Caco-2 (cell line): Measurements from ENCODE around the gene MYO18A. TPM values are rescaled to one million over a fixed set of nuclear protein-coding genes. Genes with fewer than 3 reads are reported as not detected.

ENCODE experiments used
- BruUV-seq: library from RNA; stranded (reverse); fragments of 400-500 nt; replicated peaks from 2 replicates; lab custom pipeline; 2021; lab: Mats Ljungman, UMichigan
- CTCF ChIA-PET: fragments of 300-600 bp; sonication (Branson Sonifier 250); formaldehyde crosslinking; loops from one replicate; lab custom pipeline; 2022; ENCODE audit warnings: antibody characterized with exemption; lab: Charles Lee
- POLR2A ChIA-PET: fragments of 300-600 bp; sonication (Branson Sonifier 250); formaldehyde crosslinking; loops from one replicate; lab custom pipeline; 2022; ENCODE audit warnings: antibody characterized with exemption; lab: Charles Lee
- DNase-seq, 2 experiments: peaks; one replicate each; pipeline versions ENCODE4 v3.0.0 to v3.0.0-alpha.2; 2020 to 2022
- H3K27me3 ChIP-seq: replicated peaks from 2 replicates; pipeline ENCODE4 v1.6.0; 2011; ENCODE audit warnings: low read length; ENCODE audit not compliant: control insufficient read depth, insufficient read depth
- H3K36me3 ChIP-seq: 2 replicates; pipeline ENCODE4 v1.5.1; 2011; ENCODE audit warnings: low read length; ENCODE audit not compliant: control insufficient read depth, insufficient read depth
- H3K4me1 ChIP-seq: fragments of 250-450 bp; sonication (Bioruptor Pico); 2 replicates; pipeline ENCODE4 v1.5.1; 2020; ENCODE audit warnings: mild to moderate bottlenecking
- H3K4me3 ChIP-seq: 2 replicates; pipeline ENCODE4 v1.5.1; 2011; ENCODE audit warnings: low read depth, mild to moderate bottlenecking, control low read depth, low read length
- H3K9me3 ChIP-seq: fragments of 250-450 bp; sonication (Bioruptor Pico); 2 replicates; pipeline ENCODE4 v1.5.1; 2020; ENCODE audit warnings: mild to moderate bottlenecking, moderate library complexity
- H3K27ac Mint-ChIP-seq: one replicate; pipeline ENCODE4 v1.8.0; 2022; ENCODE audit warnings: mixed read lengths; ENCODE audit not compliant: unreplicated experiment
- H3K27me3 Mint-ChIP-seq: one replicate; pipeline ENCODE4 v1.8.0; 2022; ENCODE audit warnings: mixed read lengths; ENCODE audit not compliant: insufficient read depth, unreplicated experiment
- H3K36me3 Mint-ChIP-seq: one replicate; pipeline ENCODE4 v1.8.0; 2022; ENCODE audit warnings: mild to moderate bottlenecking, mixed read lengths; ENCODE audit not compliant: insufficient read depth, unreplicated experiment
- H3K4me1 Mint-ChIP-seq: one replicate; pipeline ENCODE4 v1.8.0; 2022; ENCODE audit warnings: low read depth, mixed read lengths; ENCODE audit not compliant: unreplicated experiment
- H3K4me3 Mint-ChIP-seq: one replicate; pipeline ENCODE4 v1.8.0; 2022; ENCODE audit warnings: mild to moderate bottlenecking, moderate library complexity, mixed read lengths; ENCODE audit not compliant: unreplicated experiment
- H3K9me3 Mint-ChIP-seq: one replicate; pipeline ENCODE4 v1.8.0; 2022; ENCODE audit warnings: mixed read lengths; ENCODE audit not compliant: unreplicated experiment
- CTCF ChIP-seq, 2 experiments: fragments of 200-600 bp in 1 of 2; IDR thresholded peaks; 1 replicate in 1 of 2; 2 replicates in 1 of 2; pipeline versions ENCODE4 v1.5.1 to v1.8.0; 2011 to 2022; ENCODE audit warnings: antibody characterized with exemption in 1 of 2, control low read depth in 1 of 2, inconsistent platforms in 1 of 2, low read depth in 1 of 2, low read length in 1 of 2, mild to moderate bottlenecking in 1 of 2, moderate library complexity in 1 of 2; ENCODE audit not compliant: insufficient read depth in 1 of 2, severe bottlenecking in 1 of 2, unreplicated experiment in 1 of 2
- intact Hi-C: fragments of 100-400 bp; cut with micrococcal nuclease; formaldehyde crosslinking; loops from one replicate; pipeline ENCODE4 v1.10.0; 2022; ENCODE audit not compliant: unreplicated experiment
- total RNA-seq: library from RNA; stranded (reverse); gene quantifications from 2 replicates; pipeline ENCODE4 v1.2.3, GENCODE V29; 2022

MYO18A gene
- total RNA-seq, 1 experiment from 2014 or later = 47.1 TPM

- POLR2A ChIA-PET = interaction anchor here (1.0 kb wide), 1 partner anchor 10 kb away, joined by 3 read pairs; no protein-coding TSS in a partner anchor
- H3K4me3 ChIP-seq = no peak overlapping the region
- H3K36me3 Mint-ChIP-seq = peaks cover 12% of the 10 kb centered on the region
- no peak overlapping the region for H3K27ac Mint-ChIP-seq
- H3K9me3 Mint-ChIP-seq = no peaks in the 10 kb centered on the region
- peaks cover 3% of the 10 kb centered on the region; the same call in 1 of the 2 replicates for H3K4me1 ChIP-seq
- H3K9me3 ChIP-seq = no peaks in the 10 kb centered on the region
- CTCF ChIA-PET = interaction anchor here (0.7 to 1.5 kb wide), 2 partner anchors 19 to 51 kb away, joined by 4 to 5 read pairs; no protein-coding TSS in a partner anchor
- TF ChIP-seq CTCF (IDR thresholded peaks at IDR 0.05; ENCODE audit: insufficient read depth in 1 of 2, low read depth in 1 of 2, low read length in 1 of 2, severe bottlenecking in 1 of 2, unreplicated experiment in 1 of 2) = no peak
- peaks cover 6% of the 10 kb centered on the region for H3K36me3 ChIP-seq
- intact Hi-C loops = no loop called here
- no peaks in the 10 kb centered on the region for H3K27me3 ChIP-seq
- BruUV-seq = no TSS peak
- peak in 1 of 2 experiments; percentile 12 for DNase-seq
- H3K4me1 Mint-ChIP-seq = peaks cover 18% of the 10 kb centered on the region
- no peak overlapping the region for H3K4me3 Mint-ChIP-seq
- no peaks in the 10 kb centered on the region for H3K27me3 Mint-ChIP-seq
Observed at GRCh38 chr17:29167393-29168078, 12.7 kb downstream of the MYO18A start.

- Mint-ChIP-seq H3K27ac (no peak overlapping the region), H3K27me3 (no peaks in the 10 kb centered on the region), H3K4me1 (peaks cover 26% of the 10 kb centered on the region), H3K36me3 (peaks cover 11% of the 10 kb centered on the region), H3K4me3 (no peak overlapping the region), H3K9me3 (no peaks in the 10 kb centered on the region)
- POLR2A ChIA-PET = interaction anchor here (1.1 kb wide), 1 partner anchor 21 kb away, joined by 4 read pairs; no protein-coding TSS in a partner anchor
- H3K4me1 ChIP-seq = peaks cover 3% of the 10 kb centered on the region; the same call in 1 of the 2 replicates
- intact Hi-C loops = no loop called here
- BruUV-seq = no TSS peak
- no peak for TF ChIP-seq CTCF (IDR thresholded peaks at IDR 0.05; ENCODE audit: insufficient read depth in 1 of 2, low read depth in 1 of 2, low read length in 1 of 2, severe bottlenecking in 1 of 2, unreplicated experiment in 1 of 2)
- no peak overlapping the region for H3K4me3 ChIP-seq
- H3K9me3 ChIP-seq = no peaks in the 10 kb centered on the region
- H3K27me3 ChIP-seq = no peaks in the 10 kb centered on the region
- H3K36me3 ChIP-seq = peaks cover 6% of the 10 kb centered on the region
- peak in 1 of 2 experiments; percentile 26 for DNase-seq
- CTCF ChIA-PET = interaction anchor here (1.5 kb wide), 1 partner anchor 18 kb away, joined by 5 read pairs; no protein-coding TSS in a partner anchor
Observed at GRCh38 chr17:29166507-29166887, 13.7 kb downstream of the MYO18A start.

- peaks cover 11% of the 10 kb centered on the region for H3K36me3 Mint-ChIP-seq
- no peaks in the 10 kb centered on the region for H3K27me3 ChIP-seq
- ChIA-PET POLR2A (interaction anchor here (1.1 kb wide), 1 partner anchor 21 kb away, joined by 4 read pairs; no protein-coding TSS in a partner anchor), CTCF (interaction anchor here (1.0 to 2.2 kb wide), 3 partner anchors 11 to 48 kb away, joined by 3 to 7 read pairs (median 3); partner anchors contain the start of gene MYO18A)
- no peak overlapping the region for H3K4me3 ChIP-seq
- TF ChIP-seq CTCF (IDR thresholded peaks at IDR 0.05; ENCODE audit: insufficient read depth in 1 of 2, low read depth in 1 of 2, low read length in 1 of 2, severe bottlenecking in 1 of 2, unreplicated experiment in 1 of 2) = no peak
- no peak overlapping the region for H3K27ac Mint-ChIP-seq
- H3K4me1 Mint-ChIP-seq = peaks cover 26% of the 10 kb centered on the region
- peak in 1 of 2 experiments; percentile 26 for DNase-seq
- H3K36me3 ChIP-seq = peaks cover 6% of the 10 kb centered on the region
- H3K27me3 Mint-ChIP-seq = no peaks in the 10 kb centered on the region
- intact Hi-C loops = no loop called here
- no peaks in the 10 kb centered on the region for H3K9me3 Mint-ChIP-seq
- H3K4me1 ChIP-seq = peaks cover 3% of the 10 kb centered on the region; the same call in 1 of the 2 replicates
- no peak overlapping the region for H3K4me3 Mint-ChIP-seq
- BruUV-seq = no TSS peak
- no peaks in the 10 kb centered on the region for H3K9me3 ChIP-seq
Observed at GRCh38 chr17:29165800-29166506, 14.2 kb downstream of the MYO18A start.
